Astrocyte of the cerebellum (primary cell): ENCODE data around the gene CLSTN2.

Experiments used
- DNase-seq: peaks from one replicate; pipeline ENCODE4 v3.0.0-alpha.2; 2011; ENCODE audit warnings: low read depth
- H3K4me3 ChIP-seq: 2 replicates; pipeline ENCODE4 v1.5.1; 2011; ENCODE audit warnings: mild to moderate bottlenecking, low read depth, low read length, moderate library complexity
- CTCF ChIP-seq: IDR thresholded peaks from 2 replicates; pipeline ENCODE4 v1.5.1; 2012; ENCODE audit warnings: low read length, low read depth, moderate library complexity, mild to moderate bottlenecking; ENCODE audit errors: missing control alignments
- in situ Hi-C: cut with HindIII; loops from 2 replicates; pipeline ENCODE4 v1.10.0; 2017; ENCODE audit warnings: low sequenced_read_pairs

Gene CLSTN2

GRCh38 chr3:140223631-140224030, 288.6 kb downstream of the CLSTN2 start:
- peak; percentile 41 for DNase-seq
- no peak overlapping the region for H3K4me3 ChIP-seq
- in situ Hi-C loops: no loop called here
- TF ChIP-seq CTCF: no peak

- no peak overlapping the region for H3K4me3 ChIP-seq
- TF ChIP-seq CTCF: no peak
- in situ Hi-C loops: no loop called here
- DNase-seq: no peak
Measured at GRCh38 chr3:140224307-140224706, 289.3 kb downstream of the CLSTN2 start.

- in situ Hi-C loops: no loop called here
- no peak overlapping the region for H3K4me3 ChIP-seq
- TF ChIP-seq CTCF: no peak
- DNase-seq: no peak
Measured at GRCh38 chr3:140225996-140226395, 291.0 kb downstream of the CLSTN2 start.

- in situ Hi-C loops: no loop called here
- H3K4me3 ChIP-seq: no peak overlapping the region
- no peak for DNase-seq
- no peak for TF ChIP-seq CTCF
Measured at GRCh38 chr3:140233702-140234101, 298.7 kb downstream of the CLSTN2 start.

GRCh38 chr3:140234256-140234655, 299.3 kb downstream of the CLSTN2 start:
- no peak overlapping the region for H3K4me3 ChIP-seq
- no peak for DNase-seq
- in situ Hi-C loops: no loop called here
- no peak for TF ChIP-seq CTCF

GRCh38 chr3:140236836-140237501, 302.0 kb downstream of the CLSTN2 start:
- in situ Hi-C loops: no loop called here
- TF ChIP-seq CTCF: no peak
- H3K4me3 ChIP-seq: no peak overlapping the region
- DNase-seq: no peak
